IMR-90 (cell line): ENCODE measurements around the gene RNPEPL1.

ENCODE experiments used
- BHLHE40 ChIP-seq: fragments of 150-350 bp; IDR thresholded peaks from 2 replicates; pipeline ENCODE4 v1.6.1; 2016; ENCODE audit warnings: mild to moderate bottlenecking, low read depth, low read length
- CEBPB ChIP-seq: IDR thresholded peaks from 2 replicates; pipeline ENCODE4 v1.6.1; 2012; ENCODE audit warnings: low read depth, low read length, improper control_type of control experiment
- CHD1 ChIP-seq: IDR thresholded peaks from 2 replicates; pipeline ENCODE4 v1.6.1; 2012; ENCODE audit warnings: low read depth, low read length, improper control_type of control experiment
- MAFK ChIP-seq: IDR thresholded peaks from 2 replicates; pipeline ENCODE4 v1.6.1; 2012; ENCODE audit warnings: low read depth, low read length, improper control_type of control experiment
- MAZ ChIP-seq: IDR thresholded peaks from 2 replicates; pipeline ENCODE4 v1.6.1; 2012; ENCODE audit warnings: low read depth, mild to moderate bottlenecking, low read length, improper control_type of control experiment, moderate library complexity, borderline replicate concordance
- MXI1 ChIP-seq: IDR thresholded peaks from 2 replicates; pipeline ENCODE4 v1.6.1; 2012; ENCODE audit warnings: low read depth, mild to moderate bottlenecking, low read length, moderate library complexity, borderline replicate concordance
- POLR2A ChIP-seq: IDR thresholded peaks from 2 replicates; pipeline ENCODE4 v1.6.1; 2012; ENCODE audit warnings: mild to moderate bottlenecking, low read depth, low read length
- RAD21 ChIP-seq: IDR thresholded peaks from 2 replicates; pipeline ENCODE4 v1.6.1; 2012; ENCODE audit warnings: low read length, improper control_type of control experiment
- RCOR1 ChIP-seq: IDR thresholded peaks from 2 replicates; pipeline ENCODE4 v1.6.1; 2012; ENCODE audit warnings: mild to moderate bottlenecking, low read length, improper control_type of control experiment; ENCODE audit not compliant: insufficient replicate concordance
- RFX5 ChIP-seq: IDR thresholded peaks from 2 replicates; pipeline ENCODE4 v1.8.0; 2012; ENCODE audit warnings: low read depth, mild to moderate bottlenecking, low read length, moderate library complexity
- TF ChIP-seq, protein P1 (sequence below): conservative IDR thresholded peaks from 2 replicates; pipeline ENCODE4 v1.5.1; 2012; ENCODE audit warnings: mild to moderate bottlenecking, low read depth, low read length, improper control_type of control experiment
- TF ChIP-seq, protein P2 (sequence below): fragments of 150-350 bp; IDR thresholded peaks from 2 replicates; pipeline ENCODE4 v1.6.1; 2016; ENCODE audit warnings: low read depth, mild to moderate bottlenecking, low read length, moderate library complexity, borderline replicate concordance

GRCh38 chr2:240555541-240556250 is 12.6 kb upstream of the RNPEPL1 start:
- TF ChIP-seq MAFK, result no peak
- TF ChIP-seq CHD1, result no peak
- no peak for TF ChIP-seq POLR2A
- TF ChIP-seq, protein P1, sequence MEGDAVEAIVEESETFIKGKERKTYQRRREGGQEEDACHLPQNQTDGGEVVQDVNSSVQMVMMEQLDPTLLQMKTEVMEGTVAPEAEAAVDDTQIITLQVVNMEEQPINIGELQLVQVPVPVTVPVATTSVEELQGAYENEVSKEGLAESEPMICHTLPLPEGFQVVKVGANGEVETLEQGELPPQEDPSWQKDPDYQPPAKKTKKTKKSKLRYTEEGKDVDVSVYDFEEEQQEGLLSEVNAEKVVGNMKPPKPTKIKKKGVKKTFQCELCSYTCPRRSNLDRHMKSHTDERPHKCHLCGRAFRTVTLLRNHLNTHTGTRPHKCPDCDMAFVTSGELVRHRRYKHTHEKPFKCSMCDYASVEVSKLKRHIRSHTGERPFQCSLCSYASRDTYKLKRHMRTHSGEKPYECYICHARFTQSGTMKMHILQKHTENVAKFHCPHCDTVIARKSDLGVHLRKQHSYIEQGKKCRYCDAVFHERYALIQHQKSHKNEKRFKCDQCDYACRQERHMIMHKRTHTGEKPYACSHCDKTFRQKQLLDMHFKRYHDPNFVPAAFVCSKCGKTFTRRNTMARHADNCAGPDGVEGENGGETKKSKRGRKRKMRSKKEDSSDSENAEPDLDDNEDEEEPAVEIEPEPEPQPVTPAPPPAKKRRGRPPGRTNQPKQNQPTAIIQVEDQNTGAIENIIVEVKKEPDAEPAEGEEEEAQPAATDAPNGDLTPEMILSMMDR, result no peak
- no peak for TF ChIP-seq CEBPB
- TF ChIP-seq RFX5, result no peak
- no peak for TF ChIP-seq MXI1
- no peak for TF ChIP-seq BHLHE40
- no peak for TF ChIP-seq RCOR1
- no peak for TF ChIP-seq MAZ
- TF ChIP-seq RAD21, result no peak
- TF ChIP-seq, protein P2, sequence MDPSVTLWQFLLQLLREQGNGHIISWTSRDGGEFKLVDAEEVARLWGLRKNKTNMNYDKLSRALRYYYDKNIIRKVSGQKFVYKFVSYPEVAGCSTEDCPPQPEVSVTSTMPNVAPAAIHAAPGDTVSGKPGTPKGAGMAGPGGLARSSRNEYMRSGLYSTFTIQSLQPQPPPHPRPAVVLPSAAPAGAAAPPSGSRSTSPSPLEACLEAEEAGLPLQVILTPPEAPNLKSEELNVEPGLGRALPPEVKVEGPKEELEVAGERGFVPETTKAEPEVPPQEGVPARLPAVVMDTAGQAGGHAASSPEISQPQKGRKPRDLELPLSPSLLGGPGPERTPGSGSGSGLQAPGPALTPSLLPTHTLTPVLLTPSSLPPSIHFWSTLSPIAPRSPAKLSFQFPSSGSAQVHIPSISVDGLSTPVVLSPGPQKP, result no peak
